C4-2B (cell line): ENCODE data around the gene SEMA6C.

Experiments
- ZFX ChIP-seq: fragments of 450-650 bp; IDR thresholded peaks from 2 replicates; pipeline ENCODE4 v1.6.1; 2017
- TF ChIP-seq, protein P1 (sequence below): fragments of 450-650 bp; conservative IDR thresholded peaks from 2 replicates; pipeline ENCODE4 v1.5.1; 2017; ENCODE audit warnings: mild to moderate bottlenecking

DNA sequence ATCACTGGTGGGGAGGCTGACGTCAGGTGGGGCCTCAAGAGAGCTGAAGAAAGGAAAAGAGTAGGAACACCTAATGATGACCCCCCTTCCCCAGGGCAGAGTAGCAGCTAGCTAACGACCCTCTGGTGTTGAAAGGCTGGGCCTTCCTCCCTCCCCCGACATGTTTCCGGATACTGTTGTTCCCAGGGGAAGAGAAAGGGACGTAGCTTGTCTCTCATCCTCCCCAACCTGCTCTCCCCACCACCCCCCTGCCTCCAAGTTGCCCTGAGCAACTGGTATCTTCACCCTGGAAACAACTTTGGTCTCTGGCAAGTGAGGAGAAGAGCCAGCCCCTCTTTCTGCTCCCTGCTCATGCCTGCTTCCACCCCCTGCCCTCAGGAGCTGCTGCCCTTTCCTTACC, 2.4 kb downstream of the SEMA6C start:
- TF ChIP-seq, protein P1, sequence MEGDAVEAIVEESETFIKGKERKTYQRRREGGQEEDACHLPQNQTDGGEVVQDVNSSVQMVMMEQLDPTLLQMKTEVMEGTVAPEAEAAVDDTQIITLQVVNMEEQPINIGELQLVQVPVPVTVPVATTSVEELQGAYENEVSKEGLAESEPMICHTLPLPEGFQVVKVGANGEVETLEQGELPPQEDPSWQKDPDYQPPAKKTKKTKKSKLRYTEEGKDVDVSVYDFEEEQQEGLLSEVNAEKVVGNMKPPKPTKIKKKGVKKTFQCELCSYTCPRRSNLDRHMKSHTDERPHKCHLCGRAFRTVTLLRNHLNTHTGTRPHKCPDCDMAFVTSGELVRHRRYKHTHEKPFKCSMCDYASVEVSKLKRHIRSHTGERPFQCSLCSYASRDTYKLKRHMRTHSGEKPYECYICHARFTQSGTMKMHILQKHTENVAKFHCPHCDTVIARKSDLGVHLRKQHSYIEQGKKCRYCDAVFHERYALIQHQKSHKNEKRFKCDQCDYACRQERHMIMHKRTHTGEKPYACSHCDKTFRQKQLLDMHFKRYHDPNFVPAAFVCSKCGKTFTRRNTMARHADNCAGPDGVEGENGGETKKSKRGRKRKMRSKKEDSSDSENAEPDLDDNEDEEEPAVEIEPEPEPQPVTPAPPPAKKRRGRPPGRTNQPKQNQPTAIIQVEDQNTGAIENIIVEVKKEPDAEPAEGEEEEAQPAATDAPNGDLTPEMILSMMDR, result no peak
- TF ChIP-seq ZFX, result no peak
